K562 (cell line): ENCODE data around the gene WDR45. TPM values are rescaled to one million over a fixed set of nuclear protein-coding genes. Genes with fewer than 3 reads are reported as not detected.

Experiments used
- CUX1 ChIP-seq: fragments of 200-800 bp; sonication (Bioruptor generic); IDR thresholded peaks from 2 replicates; pipeline ENCODE4 v1.6.1; 2016; ENCODE audit warnings: missing genetic modification characterization, missing compliant biosample characterization
- HDAC6 ChIP-seq: IDR thresholded peaks from 2 replicates; pipeline ENCODE4 v1.6.1; 2012; ENCODE audit warnings: low read depth, mild to moderate bottlenecking, control low read depth, inconsistent platforms, low read length, moderate library complexity
- HNRNPLL ChIP-seq: fragments of 200-400 bp; formaldehyde crosslinking; IDR thresholded peaks from 2 replicates; pipeline ENCODE4 v1.6.1; 2017; ENCODE audit warnings: low read length, low read depth, mild to moderate bottlenecking; ENCODE audit not compliant: poor library complexity, severe bottlenecking
- RB1 ChIP-seq: fragments of 450-650 bp; IDR thresholded peaks from 2 replicates; pipeline ENCODE4 v1.6.1; 2017; ENCODE audit warnings: low read depth, mild to moderate bottlenecking
- RNF2 ChIP-seq: sonication (generic); IDR thresholded peaks from 2 replicates; pipeline ENCODE4 v1.6.1; 2016
- SAFB ChIP-seq: fragments of 200-400 bp; formaldehyde crosslinking; IDR thresholded peaks from 2 replicates; pipeline ENCODE4 v1.6.1; 2017; ENCODE audit warnings: low read depth, low read length, borderline replicate concordance
- TAF9B ChIP-seq: fragments of 450-650 bp; IDR thresholded peaks from 2 replicates; pipeline ENCODE4 v1.6.1; 2018; ENCODE audit warnings: mild to moderate bottlenecking; ENCODE audit not compliant: partially characterized antibody
- TBP ChIP-seq: optimal IDR thresholded peaks from 2 replicates; pipeline ENCODE3; 2011; ENCODE audit warnings: low read depth, low read length, improper control_type of control experiment
- XRCC3 ChIP-seq: fragments of 450-650 bp; IDR thresholded peaks from 2 replicates; pipeline ENCODE4 v1.6.1; 2017; ENCODE audit warnings: mild to moderate bottlenecking, moderate library complexity
- ZNF609 ChIP-seq: sonication (generic); formaldehyde crosslinking; IDR thresholded peaks from 2 replicates; pipeline ENCODE4 v1.8.1; 2023; ENCODE audit warnings: missing genetic modification reagents, mild to moderate bottlenecking, borderline replicate concordance
- polyA plus RNA-seq, 8 experiments: library from polyadenylated mRNA; depleted of rRNA in 4 of 8; stranded (reverse) in 5 of 8; unstranded in 3 of 8; fragments of >200 nt; fragmentation: Nextera tagmentation in 2 of 8; fragmentation: Illumina TruSeq in 1 of 8; extraction: Ambion mirVana in 2 of 8; extraction: Trizol in 1 of 8; gene quantifications; 2 replicates each; pipeline versions ENCODE4 v1.2.1 to v1.2.3, GENCODE V29; 2011 to 2014; ENCODE audit warnings: inconsistent platforms in 1 of 8, missing spikeins in 1 of 8
- total RNA-seq, 7 experiments: library from RNA; depleted of rRNA in 6 of 7; stranded (reverse); fragments of >200 nt in 6 of 7; fragmentation: Illumina TruSeq in 2 of 7; extraction: Trizol in 2 of 7; gene quantifications; 2 replicates each; pipeline versions ENCODE4 v1.2.1 to v1.2.3, GENCODE V29; 2011 to 2021; ENCODE audit warnings: low replicate concordance in 1 of 7

WDR45 gene
- total and polyA plus RNA-seq, 9 of the 15 experiments (the other 6 are each of a cell fraction or from before 2014, with no cell fraction given): 19.4 to 136 (median 59.7) TPM

GRCh38 chrX:49043220-49043986, 36.3 kb downstream of the WDR45 start, which contains the start of gene TFE3 (continued):
- TF ChIP-seq TBP (peak; percentile 62), HDAC6 (no peak), HNRNPLL (peak; percentile 81), TAF9B (no peak), RB1 (peak; percentile 74), XRCC3 (no peak), CUX1 (no peak), ZNF609 (no peak), RNF2 (no peak; the same call in 1 of the 2 replicates), SAFB (no peak)
